HuH-7.5 (cell line): Measurements from ENCODE around the gene B4GALT1.
"Not testable (repeated sequence)": the region's sequence is repeated elsewhere in the genome, so short reads cannot be mapped to it uniquely, and the experiment has no call there.

ENCODE experiments used
- DNase-seq: peaks from one replicate; pipeline ENCODE4 v3.0.0; 2011; ENCODE audit warnings: low spot score

B4GALT1 gene

GRCh38 chr9:33161589-33162132 is 5.5 kb downstream of the B4GALT1 start:
- no peak for DNase-seq

DNA sequence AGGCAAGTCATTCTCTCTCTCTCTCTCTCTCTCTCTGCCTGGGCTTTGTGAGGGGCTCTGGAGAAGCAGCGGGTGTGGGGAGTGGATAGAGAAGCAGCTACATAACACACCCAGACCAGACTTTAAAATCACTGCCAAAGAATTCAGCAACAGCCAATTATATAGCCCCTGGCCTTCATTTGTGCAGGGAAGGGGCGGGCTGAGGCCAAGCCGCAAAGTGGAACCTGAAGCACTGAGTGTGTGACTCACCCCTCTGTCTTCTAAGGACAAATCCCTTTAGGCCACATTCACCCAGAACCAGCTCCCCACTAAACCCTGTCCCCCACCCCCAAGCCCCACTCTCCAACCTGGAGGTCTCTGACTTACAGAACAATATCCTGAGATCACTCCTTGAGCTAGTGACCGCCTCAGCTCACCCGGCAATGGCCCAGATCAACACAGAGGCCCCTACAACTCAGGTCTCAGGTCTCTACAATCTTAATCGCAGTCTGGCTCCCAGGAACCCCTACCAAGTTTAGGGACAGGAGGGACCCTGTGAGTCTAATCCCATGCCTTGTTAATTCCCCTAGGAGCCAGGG is 6.0 kb downstream of the B4GALT1 start:
- no peak for DNase-seq

- not testable (repeated sequence) for DNase-seq
Observed at GRCh38 chr9:33160446-33160845, 6.7 kb downstream of the B4GALT1 start.

DNA sequence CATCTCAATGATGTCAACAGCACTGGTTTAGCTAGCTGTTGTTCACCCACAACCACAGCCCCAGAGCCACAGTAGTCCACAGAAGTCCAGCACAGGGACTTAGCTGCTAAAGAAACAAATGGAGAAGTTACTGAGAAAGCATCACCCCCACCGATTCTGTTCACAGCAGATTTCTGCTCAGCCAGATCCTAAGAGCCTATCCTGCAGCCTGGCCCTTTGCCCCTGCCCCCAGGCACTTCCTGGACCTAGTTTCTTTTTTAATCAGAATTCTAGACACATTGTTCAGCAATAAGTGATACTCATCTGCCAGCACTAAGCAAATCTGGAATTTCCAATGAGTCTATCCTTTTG is 7.4 kb downstream of the B4GALT1 start:
- no peak for DNase-seq

DNA sequence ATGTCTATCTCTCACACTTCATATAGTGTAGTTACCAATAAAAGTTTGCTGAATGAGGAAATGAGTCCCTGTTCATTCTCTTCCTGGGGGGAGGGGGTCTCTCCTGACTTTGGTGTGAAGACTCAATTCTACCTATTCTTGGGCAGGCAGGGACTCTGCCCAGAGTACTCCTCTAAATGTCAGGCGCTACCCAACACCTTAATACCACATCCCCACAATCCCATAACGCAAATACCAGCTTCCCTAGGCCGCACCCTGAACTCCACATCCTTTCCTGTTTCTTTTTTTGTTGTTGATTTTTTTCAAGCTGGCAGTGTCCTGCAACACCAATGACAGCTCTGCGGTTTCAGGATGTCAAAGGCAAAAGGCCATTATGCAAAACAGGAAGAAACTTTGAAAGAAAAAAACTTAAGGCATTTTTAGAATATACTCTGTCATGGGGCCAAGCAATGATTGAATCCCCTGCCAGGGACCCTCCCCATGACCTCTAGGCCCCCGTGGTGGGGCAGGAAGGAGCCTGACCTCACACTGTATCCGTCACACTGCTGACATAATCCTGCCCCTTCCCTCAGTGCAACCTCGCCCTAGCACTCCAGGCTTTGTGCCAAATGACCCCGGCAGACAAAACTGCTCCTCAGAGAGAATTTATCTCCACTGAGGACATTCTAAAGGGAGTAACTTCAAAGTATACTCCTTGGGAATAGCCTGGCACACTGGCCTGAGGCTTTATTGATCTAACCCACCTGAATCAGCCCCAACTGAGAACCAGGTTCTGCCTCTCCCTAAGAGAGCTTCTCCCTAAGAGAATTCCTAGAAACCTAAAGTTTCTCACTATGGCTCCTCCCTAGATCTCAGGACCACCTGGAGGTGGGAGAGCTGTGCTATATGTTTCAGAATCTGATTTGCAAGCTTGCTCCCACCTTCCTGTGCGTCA is 8.0 kb downstream of the B4GALT1 start:
- no peak for DNase-seq

DNA sequence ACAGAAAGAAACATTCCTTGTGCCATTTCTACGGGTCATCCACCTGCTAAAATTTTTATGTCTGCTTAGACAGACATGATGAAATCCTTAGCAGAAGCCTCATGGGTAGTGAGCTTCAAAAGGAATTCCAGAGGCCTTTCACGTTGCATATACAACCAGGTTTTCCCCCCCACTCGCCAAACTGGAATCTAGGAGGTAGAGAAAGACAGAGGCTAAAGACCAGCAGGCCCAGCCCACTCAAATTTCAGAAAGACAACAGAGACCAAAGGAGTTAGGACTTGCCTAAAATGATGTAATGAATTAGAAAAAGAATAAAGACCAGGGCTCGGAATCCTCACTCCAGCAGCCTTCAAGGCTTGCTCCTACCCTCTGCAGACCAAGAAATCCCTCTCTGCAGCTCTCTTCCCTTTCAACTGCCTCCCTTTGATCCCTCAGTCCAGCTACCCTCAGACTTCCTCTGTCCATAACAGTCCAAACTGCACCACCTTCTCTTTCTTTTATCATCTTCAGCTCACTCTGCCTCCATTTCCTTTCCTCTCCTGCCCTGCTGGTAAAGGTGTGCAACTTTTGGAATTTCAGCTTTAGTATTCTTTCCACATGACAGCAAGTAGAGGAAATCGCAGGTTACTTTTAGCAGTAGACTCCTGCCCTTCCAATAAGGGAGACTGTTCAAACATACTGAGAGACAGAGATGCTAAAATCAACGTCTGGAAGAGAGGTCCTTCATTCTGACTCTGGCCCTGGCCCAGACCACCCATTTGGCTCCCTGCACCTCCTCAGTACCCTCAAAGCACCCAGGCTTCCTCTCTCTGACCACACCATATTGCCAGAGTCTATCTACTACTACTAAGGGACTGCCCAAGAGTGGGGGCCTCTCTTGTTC is 8.9 kb downstream of the B4GALT1 start:
- no peak for DNase-seq

DNA sequence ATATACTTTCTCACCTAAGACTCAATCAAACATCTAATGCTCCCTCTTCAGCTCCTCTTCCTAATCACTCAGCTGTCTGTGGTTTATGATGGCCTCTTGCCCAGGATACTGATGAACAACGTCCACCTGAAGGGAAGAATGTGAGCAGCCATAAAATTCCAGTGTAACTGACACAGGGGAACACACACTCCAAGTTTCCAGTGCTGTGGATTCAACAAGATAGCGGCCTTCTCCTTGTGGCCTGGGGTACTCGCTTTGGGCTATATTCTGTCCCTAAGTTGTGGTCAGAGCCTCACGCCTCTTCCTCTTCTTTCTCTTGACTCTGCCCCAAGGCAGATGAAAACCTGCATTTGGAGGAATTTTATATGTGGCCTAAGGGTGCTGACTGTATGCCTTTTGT is 11.7 kb downstream of the B4GALT1 start:
- DNase-seq: no peak

DNA sequence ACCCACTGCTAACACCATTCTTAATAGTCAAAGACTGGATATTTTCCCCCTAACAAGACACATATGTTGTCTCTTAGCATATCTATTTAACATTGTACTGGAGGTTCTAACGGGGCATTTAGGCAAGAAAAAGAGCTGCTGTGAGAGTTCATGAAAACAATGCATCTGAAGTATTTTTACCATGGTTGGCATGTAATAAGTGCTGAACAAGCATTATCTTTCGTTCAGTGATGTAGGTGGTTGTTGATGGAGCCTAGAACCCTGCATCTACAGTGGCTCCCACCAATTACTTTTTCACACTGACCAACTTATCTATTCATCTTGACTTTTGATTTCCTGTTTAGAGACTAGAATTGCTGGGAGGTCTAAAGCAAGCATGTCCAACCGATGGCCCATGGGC is 12.8 kb downstream of the B4GALT1 start:
- no peak for DNase-seq

- no peak for DNase-seq
Observed at GRCh38 chr9:33153666-33154065, 13.5 kb downstream of the B4GALT1 start.

GRCh38 chr9:33153001-33153400 is 14.1 kb downstream of the B4GALT1 start:
- no peak for DNase-seq

GRCh38 chr9:33151601-33152000 is 15.5 kb downstream of the B4GALT1 start:
- DNase-seq: no peak

DNA sequence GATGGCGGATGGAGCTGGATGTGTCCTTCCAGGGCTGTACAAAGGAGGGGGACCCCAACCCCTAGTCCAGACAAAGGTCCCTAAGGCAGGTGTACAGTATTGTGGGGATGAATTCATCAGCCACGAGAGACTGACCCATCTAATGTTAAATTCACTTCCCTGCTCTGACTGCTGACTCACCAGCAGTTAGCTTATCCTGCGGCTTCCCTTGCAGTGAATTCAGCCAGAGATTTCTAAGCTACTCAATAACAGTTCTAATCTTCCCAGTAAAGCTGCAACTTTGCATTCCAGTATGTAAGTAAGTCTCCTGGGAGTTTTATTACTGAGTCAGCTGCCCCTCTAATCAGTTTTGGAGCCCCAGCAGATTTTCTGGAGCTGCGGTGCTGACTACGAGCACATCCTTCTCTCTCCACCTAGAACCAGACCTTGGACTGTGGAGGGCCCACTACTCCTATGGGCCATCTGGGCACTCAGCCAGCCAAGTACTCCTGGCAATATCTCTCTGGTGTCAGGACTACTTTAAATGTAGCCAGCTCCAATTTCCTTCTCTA is 16.1 kb downstream of the B4GALT1 start:
- no peak for DNase-seq

GRCh38 chr9:33148367-33149014 is 18.6 kb downstream of the B4GALT1 start:
- no peak for DNase-seq

- no peak for DNase-seq
Observed at GRCh38 chr9:33147416-33148169, 19.5 kb downstream of the B4GALT1 start.

GRCh38 chr9:33146298-33146697 is 20.8 kb downstream of the B4GALT1 start:
- DNase-seq: no peak

DNA sequence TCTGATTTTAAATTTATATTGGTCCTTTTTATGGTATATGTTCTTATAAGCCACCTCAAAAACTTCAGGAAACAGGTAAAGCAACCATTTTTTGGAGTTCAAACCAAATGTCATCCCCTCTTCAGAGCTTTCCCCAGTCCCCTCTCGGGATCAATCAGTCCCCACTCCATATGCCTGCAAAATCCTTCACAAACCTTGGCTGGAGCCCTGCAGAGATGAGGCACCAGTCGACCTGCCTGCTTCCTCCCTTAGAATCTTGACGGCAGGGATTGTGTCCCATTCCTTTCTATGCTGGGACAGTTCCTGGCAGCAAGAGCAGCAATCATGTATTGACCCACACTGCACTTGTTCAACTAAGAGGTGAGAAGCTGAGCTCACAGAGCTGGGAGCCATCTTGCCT is 22.6 kb downstream of the B4GALT1 start:
- DNase-seq: no peak

GRCh38 chr9:33143241-33143661 is 23.9 kb downstream of the B4GALT1 start:
- DNase-seq: no peak

DNA sequence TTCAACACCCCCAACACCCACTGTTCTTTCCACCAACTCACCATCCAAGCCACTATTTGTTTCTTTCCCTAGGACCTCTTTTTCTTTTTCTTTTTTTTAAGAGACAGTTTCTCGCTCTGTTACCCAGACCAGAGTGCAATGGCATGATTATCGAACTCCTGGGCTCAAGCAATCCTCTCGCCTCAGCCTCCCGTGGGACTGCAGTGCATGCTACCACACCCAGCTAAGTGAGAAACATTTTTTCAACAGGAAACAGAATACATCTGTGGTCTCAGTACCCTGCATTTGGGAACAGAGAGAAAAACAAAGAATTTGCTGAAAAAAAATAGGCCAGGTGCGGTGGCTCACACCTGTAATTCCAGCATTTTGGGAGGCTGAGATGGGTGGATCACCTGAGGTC is 24.6 kb downstream of the B4GALT1 start:
- DNase-seq: no peak

GRCh38 chr9:33140401-33141360 is 26.5 kb downstream of the B4GALT1 start:
- DNase-seq: no peak
